Hepatocyte (in vitro differentiated cells): ENCODE data around the gene KANK2.
A peak's percentile ranks its signal among the peaks of the same experiment; 100 is the strongest.

ENCODE experiments used
- EZH2 ChIP-seq: fragments of 200-600 bp; sonication (generic); IDR thresholded peaks from 2 replicates; pipeline ENCODE4 v1.6.1; 2016; ENCODE audit warnings: antibody characterized with exemption, mild to moderate bottlenecking, borderline replicate concordance
- TF ChIP-seq, protein P1 (sequence below): fragments of 200-600 bp; sonication (generic); IDR thresholded peaks from 2 replicates; pipeline ENCODE4 v1.5.1; 2016; ENCODE audit warnings: antibody characterized with exemption, mild to moderate bottlenecking; ENCODE audit not compliant: poor library complexity

DNA sequence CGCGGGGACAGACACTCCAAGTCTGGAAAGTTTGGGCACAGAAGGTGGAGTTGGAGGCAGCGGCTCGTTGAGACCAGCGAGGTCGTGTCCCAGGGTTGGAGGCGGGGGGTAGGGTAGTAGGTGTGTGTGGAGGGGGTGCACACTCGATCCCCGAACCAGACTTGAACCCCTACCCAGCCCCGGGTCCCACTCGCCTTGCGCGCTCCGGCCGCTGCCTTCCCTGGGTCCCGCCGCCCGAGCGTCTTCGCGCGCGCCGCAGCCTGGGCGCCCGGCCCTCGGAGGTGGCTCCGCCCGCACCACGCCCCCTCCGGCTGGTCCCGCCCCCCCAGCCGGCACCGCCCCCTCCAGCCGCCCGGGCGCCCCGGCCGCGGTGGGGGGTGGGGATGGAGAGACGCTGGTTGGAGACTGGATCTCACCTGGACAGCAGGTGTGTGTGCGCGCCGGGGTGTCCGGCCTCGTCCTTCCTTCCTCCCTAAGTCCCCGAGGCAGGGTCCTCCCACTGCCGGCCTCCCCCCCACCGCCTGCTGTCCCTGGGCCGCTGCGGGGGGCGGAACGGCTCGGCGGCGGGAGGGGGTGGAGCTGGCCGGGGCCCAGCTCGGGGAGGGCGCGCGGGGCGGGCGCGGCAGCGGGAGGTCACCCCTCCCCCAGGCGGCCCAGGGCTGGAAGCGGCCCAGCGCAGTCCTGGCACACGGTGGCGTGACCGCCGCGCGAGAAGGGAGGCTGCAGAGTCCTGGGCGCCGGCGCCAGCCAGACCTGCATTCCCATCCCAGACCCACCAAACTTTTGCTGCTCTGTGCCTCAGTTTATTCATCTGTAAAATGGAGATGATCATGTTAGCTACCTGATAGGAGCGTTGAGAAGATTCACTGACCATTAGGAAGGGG lies at the start of gene KANK2:
- TF ChIP-seq, protein P1, sequence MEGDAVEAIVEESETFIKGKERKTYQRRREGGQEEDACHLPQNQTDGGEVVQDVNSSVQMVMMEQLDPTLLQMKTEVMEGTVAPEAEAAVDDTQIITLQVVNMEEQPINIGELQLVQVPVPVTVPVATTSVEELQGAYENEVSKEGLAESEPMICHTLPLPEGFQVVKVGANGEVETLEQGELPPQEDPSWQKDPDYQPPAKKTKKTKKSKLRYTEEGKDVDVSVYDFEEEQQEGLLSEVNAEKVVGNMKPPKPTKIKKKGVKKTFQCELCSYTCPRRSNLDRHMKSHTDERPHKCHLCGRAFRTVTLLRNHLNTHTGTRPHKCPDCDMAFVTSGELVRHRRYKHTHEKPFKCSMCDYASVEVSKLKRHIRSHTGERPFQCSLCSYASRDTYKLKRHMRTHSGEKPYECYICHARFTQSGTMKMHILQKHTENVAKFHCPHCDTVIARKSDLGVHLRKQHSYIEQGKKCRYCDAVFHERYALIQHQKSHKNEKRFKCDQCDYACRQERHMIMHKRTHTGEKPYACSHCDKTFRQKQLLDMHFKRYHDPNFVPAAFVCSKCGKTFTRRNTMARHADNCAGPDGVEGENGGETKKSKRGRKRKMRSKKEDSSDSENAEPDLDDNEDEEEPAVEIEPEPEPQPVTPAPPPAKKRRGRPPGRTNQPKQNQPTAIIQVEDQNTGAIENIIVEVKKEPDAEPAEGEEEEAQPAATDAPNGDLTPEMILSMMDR: peak; percentile 18
- TF ChIP-seq EZH2: no peak
